HepG2 (cell line): Measurements from ENCODE around the gene EFNA4.

ENCODE experiments used
- CTCF ChIP-seq: sonication (generic); formaldehyde crosslinking; IDR thresholded peaks from 2 replicates; pipeline ENCODE4 v1.5.0; 2020; ENCODE audit warnings: mild to moderate bottlenecking, missing genetic modification reagents, moderate library complexity
- EZH2 ChIP-seq: conservative IDR thresholded peaks from 2 replicates; pipeline ENCODE4 v1.6.1; 2012; ENCODE audit warnings: mild to moderate bottlenecking, low read depth, low read length, moderate library complexity
- KAT8 ChIP-seq: IDR thresholded peaks from 2 replicates; pipeline ENCODE4 v1.6.1; 2016; ENCODE audit warnings: missing genetic modification reagents, missing compliant biosample characterization
- MED13 ChIP-seq: sonication (generic); formaldehyde crosslinking; IDR thresholded peaks from 2 replicates; pipeline ENCODE4 v1.5.0; 2020; ENCODE audit warnings: missing genetic modification reagents
- MXI1 ChIP-seq: IDR thresholded peaks from 3 replicates; pipeline ENCODE4 v1.6.1; 2012; ENCODE audit warnings: low read depth, low read length, inconsistent platforms, borderline replicate concordance
- NFKBIZ ChIP-seq: IDR thresholded peaks from 2 replicates; pipeline ENCODE4 v1.6.1; 2018; ENCODE audit warnings: missing genetic modification reagents, missing compliant biosample characterization
- NR1H2 ChIP-seq: sonication (generic); formaldehyde crosslinking; IDR thresholded peaks from 2 replicates; pipeline ENCODE4 v1.8.1; 2022; ENCODE audit warnings: low read depth, missing genetic modification reagents, borderline replicate concordance
- PHF21A ChIP-seq: sonication (generic); formaldehyde crosslinking; IDR thresholded peaks from 2 replicates; pipeline ENCODE4 v1.5.0; 2020; ENCODE audit warnings: mild to moderate bottlenecking, missing genetic modification reagents
- ZBTB7A ChIP-seq: sonication (generic); formaldehyde crosslinking; IDR thresholded peaks from 2 replicates; pipeline ENCODE4 v1.8.0; 2022; ENCODE audit warnings: mild to moderate bottlenecking, missing genetic modification reagents
- ZNF124 ChIP-seq: sonication (generic); formaldehyde crosslinking; IDR thresholded peaks from 2 replicates; pipeline ENCODE4 v1.4.0; 2020; ENCODE audit warnings: missing genetic modification reagents
- ZNF160 ChIP-seq: sonication (generic); formaldehyde crosslinking; IDR thresholded peaks from 2 replicates; pipeline ENCODE4 v1.8.0; 2022; ENCODE audit warnings: mild to moderate bottlenecking, inconsistent platforms, missing genetic modification reagents
- ZNF317 ChIP-seq: sonication (generic); formaldehyde crosslinking; IDR thresholded peaks from 2 replicates; pipeline ENCODE4 v1.5.0; 2020; ENCODE audit warnings: mild to moderate bottlenecking, missing genetic modification reagents
- ZNF740 ChIP-seq: sonication (generic); formaldehyde crosslinking; IDR thresholded peaks from 2 replicates; pipeline ENCODE4 v1.4.0; 2020; ENCODE audit warnings: missing genetic modification reagents

- no peak for TF ChIP-seq ZBTB7A (CRISPR knock-in tag)
- TF ChIP-seq EZH2: no peak
- no peak for TF ChIP-seq ZNF160 (CRISPR knock-in tag)
- no peak for TF ChIP-seq PHF21A (CRISPR knock-in tag)
- no peak for TF ChIP-seq KAT8 (CRISPR knock-in tag)
- TF ChIP-seq CTCF: no peak
- no peak for TF ChIP-seq NR1H2
- TF ChIP-seq NFKBIZ (CRISPR knock-in tag): no peak
- TF ChIP-seq ZNF740: no peak
- no peak for TF ChIP-seq MED13 (CRISPR knock-in tag)
- TF ChIP-seq ZNF317 (CRISPR knock-in tag): no peak
- TF ChIP-seq ZNF124 (CRISPR knock-in tag): no peak
- TF ChIP-seq MXI1: no peak
Observed at GRCh38 chr1:155076371-155076770, 12.8 kb downstream of the EFNA4 start.
